NCI-H345 treated with DMSO at 0.1 percent for 48 hours (cell line): ENCODE results near the gene TFAP2E.
A peak's percentile ranks its signal among the peaks of the same experiment; 100 is the strongest.

ENCODE experiments used
- DNase-seq: peaks from one replicate; lab custom pipeline; 2025; ENCODE audit not compliant: unreplicated experiment; lab: John Stamatoyannopoulos, UW

TFAP2E gene

GRCh38 chr1:35594005-35594760 lies 21.1 kb downstream of the TFAP2E start:
- no peak for DNase-seq

GRCh38 chr1:35595684-35596083 lies 22.6 kb downstream of the TFAP2E start:
- DNase-seq, result no peak

- DNase-seq, result no peak
Measured at GRCh38 chr1:35597870-35598269, 24.8 kb downstream of the TFAP2E start.

GRCh38 chr1:35598895-35599294 lies 25.8 kb downstream of the TFAP2E start:
- no peak for DNase-seq

- DNase-seq, result no peak
Measured at GRCh38 chr1:35599411-35599810, 26.3 kb downstream of the TFAP2E start.

- DNase-seq, result peak; percentile 7
Measured at GRCh38 chr1:35600593-35600992, 27.5 kb downstream of the TFAP2E start.

GRCh38 chr1:35603468-35603867 lies 30.4 kb downstream of the TFAP2E start:
- DNase-seq, result no peak

- DNase-seq, result no peak
Measured at GRCh38 chr1:35603941-35604340, 30.8 kb downstream of the TFAP2E start.

GRCh38 chr1:35605071-35605866 lies 32.2 kb downstream of the TFAP2E start:
- no peak for DNase-seq

- no peak for DNase-seq
Measured at GRCh38 chr1:35605867-35606182, 32.7 kb downstream of the TFAP2E start.

- DNase-seq, result no peak
Measured at GRCh38 chr1:35611655-35612054, 38.5 kb downstream of the TFAP2E start.

GRCh38 chr1:35615440-35615839 lies 42.3 kb downstream of the TFAP2E start:
- no peak for DNase-seq

GRCh38 chr1:35619237-35620121 lies 46.4 kb downstream of the TFAP2E start:
- DNase-seq, result no peak

GRCh38 chr1:35622510-35623178 lies 49.5 kb downstream of the TFAP2E start:
- peak; percentile 17 for DNase-seq

GRCh38 chr1:35623832-35624231 lies 50.7 kb downstream of the TFAP2E start:
- DNase-seq, result no peak

- DNase-seq, result no peak
Measured at GRCh38 chr1:35629051-35629450, 55.9 kb downstream of the TFAP2E start.

- DNase-seq, result no peak
Measured at GRCh38 chr1:35631396-35631795, 58.3 kb downstream of the TFAP2E start.

GRCh38 chr1:35633547-35633946 lies 60.4 kb downstream of the TFAP2E start:
- DNase-seq, result no peak

- DNase-seq, result no peak
Measured at GRCh38 chr1:35637401-35637809, 64.3 kb downstream of the TFAP2E start.

- DNase-seq, result no peak
Measured at GRCh38 chr1:35640380-35641232, 67.5 kb downstream of the TFAP2E start.
